BJ (cell line): ENCODE results near the gene FLNC. TPM values are rescaled to one million over a fixed set of nuclear protein-coding genes. Genes with fewer than 3 reads are reported as not detected.

ENCODE experiments used
- CTCF ChIA-PET: fragments of 350-600 bp; formaldehyde crosslinking; extraction: SDS; loops from one replicate; lab custom pipeline; 2021; ENCODE audit warnings: antibody characterized with exemption, inconsistent platforms; lab: Yijun Ruan, JAX
- POLR2A ChIA-PET: fragments of 300-600 bp; sonication (Branson Sonifier 250); formaldehyde crosslinking; extraction: SDS; loops from one replicate; lab custom pipeline; 2021; ENCODE audit warnings: antibody characterized with exemption; lab: Charles Lee
- DNase-seq: peaks from one replicate; pipeline ENCODE4 v3.0.0-alpha.2; 2011; ENCODE audit warnings: low read depth
- H3K27me3 ChIP-seq: 2 replicates; pipeline ENCODE4 v1.6.0; 2011; ENCODE audit warnings: low read length; ENCODE audit not compliant: control insufficient read depth, insufficient read depth
- H3K36me3 ChIP-seq: 2 replicates; pipeline ENCODE4 v1.5.1; 2011; ENCODE audit warnings: low read length; ENCODE audit not compliant: control insufficient read depth, insufficient read depth
- H3K4me3 ChIP-seq: 2 replicates; pipeline ENCODE4 v1.5.1; 2011; ENCODE audit warnings: low read depth, mild to moderate bottlenecking, control low read depth, low read length
- CTCF ChIP-seq: IDR thresholded peaks from 2 replicates; pipeline ENCODE4 v1.5.1; 2011; ENCODE audit warnings: low read depth, mild to moderate bottlenecking, control low read depth, inconsistent platforms, low read length, moderate library complexity; ENCODE audit not compliant: insufficient read depth
- polyA plus RNA-seq: library from polyadenylated mRNA; depleted of rRNA; stranded (reverse); fragments of >200 nt; gene quantifications from 2 replicates; pipeline ENCODE4 v1.2.3, GENCODE V29; 2011

FLNC gene
- polyA plus RNA-seq, 1 experiment: 58.6 TPM

- Histone ChIP-seq H3K27me3 (no peaks in the 10 kb centered on the region), H3K36me3 (peaks cover 41% of the 10 kb centered on the region), H3K4me3 (no peak overlapping the region)
- ChIA-PET CTCF (interaction anchor here (1.3 to 1.9 kb wide), 2 partner anchors 25 to 250 kb away, joined by 3 to 10 read pairs; no protein-coding TSS in a partner anchor), POLR2A (no interaction called here)
- TF ChIP-seq CTCF: no peak
- DNase-seq: no peak
Observed at GRCh38 chr7:128858380-128859231, 28.4 kb downstream of the FLNC start.

- POLR2A ChIA-PET: interaction anchor here (0.7 kb wide), 1 partner anchor 28 kb away, joined by 4 read pairs; no protein-coding TSS in a partner anchor
Observed at GRCh38 chr7:128859232-128860157, 29.3 kb downstream of the FLNC start.

GRCh38 chr7:128860158-128861073 lies 30.2 kb downstream of the FLNC start:
- H3K36me3 ChIP-seq: peaks cover 28% of the 10 kb centered on the region
- peak; percentile 43 for TF ChIP-seq CTCF
- H3K27me3 ChIP-seq: no peaks in the 10 kb centered on the region
- DNase-seq: no peak
- H3K4me3 ChIP-seq: no peak overlapping the region
- ChIA-PET CTCF (interaction anchor here (0.8 to 2.0 kb wide), 4 partner anchors 18 to 23 kb away, joined by 3 to 14 read pairs (median 7); no protein-coding TSS in a partner anchor), POLR2A (interaction anchor here (0.7 kb wide), 1 partner anchor 28 kb away, joined by 4 read pairs; no protein-coding TSS in a partner anchor)

More at GRCh38 chr7:128859232-128860157, 29.3 kb downstream of the FLNC start:
- CTCF ChIA-PET: interaction anchor here (0.8 to 2.0 kb wide), 5 partner anchors 17 to 251 kb away, joined by 3 to 14 read pairs (median 4); no protein-coding TSS in a partner anchor
- no peak overlapping the region for H3K4me3 ChIP-seq
- no peak for DNase-seq
- TF ChIP-seq CTCF: no peak
- peaks cover 32% of the 10 kb centered on the region for H3K36me3 ChIP-seq
- no peaks in the 10 kb centered on the region for H3K27me3 ChIP-seq

GRCh38 chr7:128861957-128862570 lies 31.9 kb downstream of the FLNC start:
- no peak for DNase-seq
- ChIA-PET CTCF (interaction anchor here (1.1 to 3.7 kb wide), 10 partner anchors 13 to 189 kb away, joined by 3 to 54 read pairs (median 4); partner anchors contain the start of gene CALU), POLR2A (interaction anchor here (0.7 to 1.3 kb wide), 2 partner anchors 29 to 34 kb away, joined by 3 to 16 read pairs; no protein-coding TSS in a partner anchor)
- Histone ChIP-seq H3K4me3 (no peak overlapping the region), H3K36me3 (peaks cover 18% of the 10 kb centered on the region), H3K27me3 (no peaks in the 10 kb centered on the region)
- TF ChIP-seq CTCF: no peak
